GM12872 (cell line): ENCODE measurements around the gene LIMK2.

Experiments used
- CTCF ChIP-seq: IDR thresholded peaks from 3 replicates; pipeline ENCODE4 v1.5.1; 2011; ENCODE audit warnings: low read depth, mild to moderate bottlenecking, low read length, moderate library complexity; ENCODE audit not compliant: insufficient read depth

Gene LIMK2

GRCh38 chr22:31260474-31260856 lies 48.4 kb downstream of the LIMK2 start:
- TF ChIP-seq CTCF: no peak

GRCh38 chr22:31262312-31263133 lies 50.4 kb downstream of the LIMK2 start:
- TF ChIP-seq CTCF: no peak

GRCh38 chr22:31263896-31264640 lies 52.0 kb downstream of the LIMK2 start:
- no peak for TF ChIP-seq CTCF

GRCh38 chr22:31268281-31268680 lies 56.2 kb downstream of the LIMK2 start:
- no peak for TF ChIP-seq CTCF

GRCh38 chr22:31269892-31270579 lies 57.9 kb downstream of the LIMK2 start:
- TF ChIP-seq CTCF: no peak

GRCh38 chr22:31271026-31271425 lies 58.9 kb downstream of the LIMK2 start:
- no peak for TF ChIP-seq CTCF

- no peak for TF ChIP-seq CTCF
Observed at GRCh38 chr22:31271485-31271884, 59.4 kb downstream of the LIMK2 start.
